ENCODE data around the gene TNFRSF25.

The TNFRSF25 gene

DNA sequence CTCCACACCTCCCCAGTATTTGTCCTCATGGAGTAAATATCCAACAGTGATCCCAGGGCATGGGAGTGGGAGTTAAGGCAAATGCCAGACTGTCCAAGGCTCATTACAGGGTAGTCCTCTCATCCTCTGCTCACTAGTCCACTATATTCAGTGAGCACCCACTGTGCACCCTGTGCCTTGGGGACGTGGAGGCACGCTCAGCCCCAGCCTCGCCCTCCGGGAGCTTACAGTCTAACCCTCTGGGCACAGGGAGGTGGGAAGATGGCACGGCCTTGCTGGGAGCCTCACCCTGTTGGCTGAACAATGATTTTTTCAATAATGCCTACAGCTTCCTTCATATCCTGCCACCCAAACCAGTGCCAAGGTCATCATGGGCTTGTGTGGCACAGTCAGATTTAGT, 49.1 kb downstream of the TNFRSF25 start:
- TF ChIP-seq, protein P1, sequence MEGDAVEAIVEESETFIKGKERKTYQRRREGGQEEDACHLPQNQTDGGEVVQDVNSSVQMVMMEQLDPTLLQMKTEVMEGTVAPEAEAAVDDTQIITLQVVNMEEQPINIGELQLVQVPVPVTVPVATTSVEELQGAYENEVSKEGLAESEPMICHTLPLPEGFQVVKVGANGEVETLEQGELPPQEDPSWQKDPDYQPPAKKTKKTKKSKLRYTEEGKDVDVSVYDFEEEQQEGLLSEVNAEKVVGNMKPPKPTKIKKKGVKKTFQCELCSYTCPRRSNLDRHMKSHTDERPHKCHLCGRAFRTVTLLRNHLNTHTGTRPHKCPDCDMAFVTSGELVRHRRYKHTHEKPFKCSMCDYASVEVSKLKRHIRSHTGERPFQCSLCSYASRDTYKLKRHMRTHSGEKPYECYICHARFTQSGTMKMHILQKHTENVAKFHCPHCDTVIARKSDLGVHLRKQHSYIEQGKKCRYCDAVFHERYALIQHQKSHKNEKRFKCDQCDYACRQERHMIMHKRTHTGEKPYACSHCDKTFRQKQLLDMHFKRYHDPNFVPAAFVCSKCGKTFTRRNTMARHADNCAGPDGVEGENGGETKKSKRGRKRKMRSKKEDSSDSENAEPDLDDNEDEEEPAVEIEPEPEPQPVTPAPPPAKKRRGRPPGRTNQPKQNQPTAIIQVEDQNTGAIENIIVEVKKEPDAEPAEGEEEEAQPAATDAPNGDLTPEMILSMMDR (IDR thresholded peaks at IDR 0.05; ENCODE audit: borderline replicate concordance, extremely low read depth, low read length, poor library complexity, severe bottlenecking), result no peak
- no peak for TF ChIP-seq EZH2 (IDR thresholded peaks at IDR 0.05; ENCODE audit: borderline replicate concordance, low read depth, low read length, severe bottlenecking)
- Histone ChIP-seq H3K4me1 (ENCODE audit: insufficient read depth, low read length) (no peaks in the 10 kb centered on the region), H3K4me2 (ENCODE audit: insufficient read depth, low read length) (no peak overlapping the region), H3K27ac (ENCODE audit: low read length) (no peak overlapping the region), H3K27me3 (ENCODE audit: insufficient read depth, low read length, poor library complexity) (peaks cover 4% of the 10 kb centered on the region), H3K79me2 (ENCODE audit: insufficient read depth, low read length) (no peaks in the 10 kb centered on the region), H3K9me3 (ENCODE audit: insufficient read depth, low read length, severe bottlenecking) (no peaks in the 10 kb centered on the region), H3K9ac (ENCODE audit: low read depth, low read length) (no peak overlapping the region), H3K36me3 (ENCODE audit: insufficient read depth, low read length) (no peaks in the 10 kb centered on the region), H4K20me1 (ENCODE audit: insufficient read depth, low read length) (no peaks in the 10 kb centered on the region), H3K4me3 (ENCODE audit: low read depth in 1 of 2, low read length in 2 of 2) (no peak overlapping the region), H2AFZ (ENCODE audit: low read depth, low read length) (no peak overlapping the region)
- ATAC-seq (ENCODE audit: insufficient read depth, low read depth), result no peak
- DNase-seq, result no peak

DNA sequence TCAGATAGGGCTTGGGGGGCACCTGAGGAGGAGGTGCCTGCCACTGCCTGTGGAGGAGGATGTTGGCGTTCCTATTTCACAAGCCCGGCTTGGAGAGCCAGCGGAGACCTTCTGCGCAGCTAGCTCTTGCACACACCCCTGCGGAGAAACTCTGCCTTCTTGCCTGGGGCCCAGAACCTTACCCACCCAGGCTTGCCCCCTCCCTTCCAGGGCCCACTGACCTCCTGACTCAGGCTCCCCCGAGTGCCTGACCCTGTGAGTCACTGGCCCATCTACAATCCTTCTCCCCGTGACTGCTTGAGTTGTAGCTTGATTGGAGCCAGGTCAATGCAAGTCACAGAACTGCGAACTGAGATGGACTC, 49.7 kb downstream of the TNFRSF25 start:
- H2AFZ ChIP-seq (ENCODE audit: low read depth, low read length), result no peak overlapping the region
- H4K20me1 ChIP-seq (ENCODE audit: insufficient read depth, low read length), result no peaks in the 10 kb centered on the region
- no peak overlapping the region for H3K4me2 ChIP-seq (ENCODE audit: insufficient read depth, low read length)
- no peaks in the 10 kb centered on the region for H3K27me3 ChIP-seq (ENCODE audit: insufficient read depth, low read length, poor library complexity)
- no peaks in the 10 kb centered on the region for H3K79me2 ChIP-seq (ENCODE audit: insufficient read depth, low read length)
- H3K36me3 ChIP-seq (ENCODE audit: insufficient read depth, low read length), result no peaks in the 10 kb centered on the region
- no peaks in the 10 kb centered on the region for H3K4me1 ChIP-seq (ENCODE audit: insufficient read depth, low read length)
- TF ChIP-seq EZH2 (IDR thresholded peaks at IDR 0.05; ENCODE audit: borderline replicate concordance, low read depth, low read length, severe bottlenecking), result no peak
- TF ChIP-seq, protein P1 (IDR thresholded peaks at IDR 0.05; ENCODE audit: borderline replicate concordance, extremely low read depth, low read length, poor library complexity, severe bottlenecking), result no peak
- H3K9ac ChIP-seq (ENCODE audit: low read depth, low read length), result no peak overlapping the region
- no peaks in the 10 kb centered on the region for H3K9me3 ChIP-seq (ENCODE audit: insufficient read depth, low read length, severe bottlenecking)
- H3K27ac ChIP-seq (ENCODE audit: low read length), result no peak overlapping the region
- H3K4me3 ChIP-seq (ENCODE audit: low read depth in 1 of 2, low read length in 2 of 2), result no peak overlapping the region
- ATAC-seq (ENCODE audit: insufficient read depth, low read depth) (no peak), DNase-seq (no peak)

DNA sequence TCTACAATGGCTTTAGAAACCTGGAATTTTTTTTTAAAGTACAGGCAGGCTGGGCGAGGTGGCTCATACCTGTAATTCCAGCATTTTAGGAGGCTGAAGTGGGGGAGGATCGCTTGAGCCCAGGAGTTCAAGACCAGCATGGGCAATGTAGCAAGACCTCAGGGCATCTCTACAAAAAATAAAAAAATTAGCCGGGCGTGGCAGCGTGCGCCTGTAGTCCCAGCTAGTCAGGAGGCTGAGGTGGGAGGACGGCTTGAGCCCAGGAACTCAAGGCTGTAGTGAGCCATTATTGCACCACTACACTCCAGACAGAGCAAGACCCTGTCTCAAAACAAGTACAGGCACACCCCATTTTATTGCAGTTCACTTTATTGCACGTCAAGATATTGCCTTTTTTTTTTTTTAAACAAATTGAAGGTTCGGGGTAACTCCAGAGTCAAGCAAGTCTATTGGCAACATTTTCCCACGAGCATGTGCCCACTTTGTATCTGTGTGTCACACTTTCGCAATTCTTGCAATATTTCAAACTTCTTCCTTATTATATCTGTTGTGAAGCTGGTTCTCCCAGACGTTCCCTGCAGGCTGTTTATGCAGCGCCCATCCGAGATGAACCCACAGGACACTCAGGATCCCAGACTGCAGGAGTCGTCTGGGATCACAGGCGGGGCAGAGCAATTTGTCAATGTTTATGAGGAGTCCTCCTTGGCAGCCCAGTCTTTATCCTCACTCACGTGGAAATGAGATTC, 50.9 kb downstream of the TNFRSF25 start:
- no peaks in the 10 kb centered on the region for H3K79me2 ChIP-seq (ENCODE audit: insufficient read depth, low read length)
- no peaks in the 10 kb centered on the region for H4K20me1 ChIP-seq (ENCODE audit: insufficient read depth, low read length)
- no peak overlapping the region for H2AFZ ChIP-seq (ENCODE audit: low read depth, low read length)
- H3K4me1 ChIP-seq (ENCODE audit: insufficient read depth, low read length), result no peaks in the 10 kb centered on the region
- H3K9ac ChIP-seq (ENCODE audit: low read depth, low read length), result no peak overlapping the region
- no peak overlapping the region for H3K27ac ChIP-seq (ENCODE audit: low read length)
- H3K27me3 ChIP-seq (ENCODE audit: insufficient read depth, low read length, poor library complexity), result no peaks in the 10 kb centered on the region
- ATAC-seq (ENCODE audit: insufficient read depth, low read depth), result no peak
- no peaks in the 10 kb centered on the region for H3K9me3 ChIP-seq (ENCODE audit: insufficient read depth, low read length, severe bottlenecking)
- H3K4me2 ChIP-seq (ENCODE audit: insufficient read depth, low read length), result no peak overlapping the region
- no peak for DNase-seq
- TF ChIP-seq EZH2 (IDR thresholded peaks at IDR 0.05; ENCODE audit: borderline replicate concordance, low read depth, low read length, severe bottlenecking), result no peak
- TF ChIP-seq, protein P1 (IDR thresholded peaks at IDR 0.05; ENCODE audit: borderline replicate concordance, extremely low read depth, low read length, poor library complexity, severe bottlenecking), result no peak
- no peak overlapping the region for H3K4me3 ChIP-seq (ENCODE audit: low read depth in 1 of 2, low read length in 2 of 2)
- no peaks in the 10 kb centered on the region for H3K36me3 ChIP-seq (ENCODE audit: insufficient read depth, low read length)

Measured in DND-41 (cell line).